ENCODE measurements around the gene FAM118A. TPM values are rescaled to one million over a fixed set of nuclear protein-coding genes. Genes with fewer than 3 reads are reported as not detected.

The FAM118A gene
- total and polyA plus RNA-seq, 9 of the 15 experiments (the other 6 are each of a cell fraction or from before 2014, with no cell fraction given), result 17.0 to 223 (median 59.4) TPM

GRCh38 chr22:45317551-45318167, 7.9 kb downstream of the FAM118A start:
- in situ Hi-C loops (cut with MboI), result no loop called here
- WGBS (ENCODE audit: insufficient coverage, low coverage, missing lambda C conversion rate), result 75% methylated on average over 16 of the region's 19 CpGs
- no peak overlapping the region for H2AFZ ChIP-seq (ENCODE audit: low read depth, low read length)
- H4K20me1 ChIP-seq (replicated peaks; ENCODE audit: control insufficient read depth, insufficient read depth, low read length), result peaks cover 25% of the 10 kb centered on the region; the same call in 1 of the 2 replicates
- peaks cover 98% of the 10 kb centered on the region for H3K79me2 ChIP-seq (ENCODE audit: control insufficient read depth, insufficient read depth, low read length)
- H3K9me1 ChIP-seq (ENCODE audit: control insufficient read depth, insufficient read depth, low read length), result peaks cover 7% of the 10 kb centered on the region
- peaks cover 15 to 60% of the 10 kb centered on the region in 2 experiments for H3K4me1 ChIP-seq (replicated peaks in 1 of 2; ENCODE audit: control insufficient read depth in 2 of 2, insufficient read depth in 2 of 2, low read length in 2 of 2)
- H3K27me3 ChIP-seq (ENCODE audit: control insufficient read depth in 2 of 2, insufficient read depth in 2 of 2, low read length in 2 of 2), result no peaks in the 10 kb centered on the region
- DNase-seq (ENCODE audit: extremely low read depth in 1 of 4, low spot score in 3 of 4), result no peak
- FAIRE-seq, result no peak
- H3K27ac ChIP-seq (ENCODE audit: extremely low read depth, low read depth, low read length), result no peak overlapping the region
- ChIA-PET CTCF (ENCODE audit: low intra/inter-chr PET ratio) (no interaction called here), POLR2A (no interaction called here)
- no peak for ATAC-seq
- BruUV-seq (replicated peaks), result no TSS peak
- H3K36me3 ChIP-seq (ENCODE audit: control insufficient read depth, insufficient read depth, low read length), result peaks cover 52% of the 10 kb centered on the region
- H3K9me3 ChIP-seq (replicated peaks; ENCODE audit: control insufficient read depth, insufficient read depth, low read depth, low read length), result no peaks in the 10 kb centered on the region
- no peak overlapping the region for H3K4me3 ChIP-seq
- no peak overlapping the region for H3K4me2 ChIP-seq (ENCODE audit: insufficient read depth, low read length)
- intact Hi-C loops (cut with micrococcal nuclease), result no loop called here
- no peak for TF ChIP-seq HEY1 (CRISPR knock-in tag; IDR thresholded peaks at IDR 0.05; ENCODE audit: borderline replicate concordance)
- no peak for TF ChIP-seq SMC3 (conservative IDR thresholded peaks at IDR 0.05; ENCODE audit: insufficient read depth, low read depth, low read length)
- no peak for TF ChIP-seq CEBPG (CRISPR knock-in tag; IDR thresholded peaks at IDR 0.05)
- TF ChIP-seq CEBPG (tag; conservative IDR thresholded peaks at IDR 0.05 in 1 of 2, IDR thresholded peaks at IDR 0.05 in 1 of 2), result 0 out of 4 replicates have a peak, but pooled peaks of 1 of the 2 experiments have one; percentile 1
- TF ChIP-seq NBN (IDR thresholded peaks at IDR 0.05; ENCODE audit: low read depth), result no peak
- TF ChIP-seq KAT8 (IDR thresholded peaks at IDR 0.05; ENCODE audit: low read depth), result no peak
- TF ChIP-seq, protein P1, sequence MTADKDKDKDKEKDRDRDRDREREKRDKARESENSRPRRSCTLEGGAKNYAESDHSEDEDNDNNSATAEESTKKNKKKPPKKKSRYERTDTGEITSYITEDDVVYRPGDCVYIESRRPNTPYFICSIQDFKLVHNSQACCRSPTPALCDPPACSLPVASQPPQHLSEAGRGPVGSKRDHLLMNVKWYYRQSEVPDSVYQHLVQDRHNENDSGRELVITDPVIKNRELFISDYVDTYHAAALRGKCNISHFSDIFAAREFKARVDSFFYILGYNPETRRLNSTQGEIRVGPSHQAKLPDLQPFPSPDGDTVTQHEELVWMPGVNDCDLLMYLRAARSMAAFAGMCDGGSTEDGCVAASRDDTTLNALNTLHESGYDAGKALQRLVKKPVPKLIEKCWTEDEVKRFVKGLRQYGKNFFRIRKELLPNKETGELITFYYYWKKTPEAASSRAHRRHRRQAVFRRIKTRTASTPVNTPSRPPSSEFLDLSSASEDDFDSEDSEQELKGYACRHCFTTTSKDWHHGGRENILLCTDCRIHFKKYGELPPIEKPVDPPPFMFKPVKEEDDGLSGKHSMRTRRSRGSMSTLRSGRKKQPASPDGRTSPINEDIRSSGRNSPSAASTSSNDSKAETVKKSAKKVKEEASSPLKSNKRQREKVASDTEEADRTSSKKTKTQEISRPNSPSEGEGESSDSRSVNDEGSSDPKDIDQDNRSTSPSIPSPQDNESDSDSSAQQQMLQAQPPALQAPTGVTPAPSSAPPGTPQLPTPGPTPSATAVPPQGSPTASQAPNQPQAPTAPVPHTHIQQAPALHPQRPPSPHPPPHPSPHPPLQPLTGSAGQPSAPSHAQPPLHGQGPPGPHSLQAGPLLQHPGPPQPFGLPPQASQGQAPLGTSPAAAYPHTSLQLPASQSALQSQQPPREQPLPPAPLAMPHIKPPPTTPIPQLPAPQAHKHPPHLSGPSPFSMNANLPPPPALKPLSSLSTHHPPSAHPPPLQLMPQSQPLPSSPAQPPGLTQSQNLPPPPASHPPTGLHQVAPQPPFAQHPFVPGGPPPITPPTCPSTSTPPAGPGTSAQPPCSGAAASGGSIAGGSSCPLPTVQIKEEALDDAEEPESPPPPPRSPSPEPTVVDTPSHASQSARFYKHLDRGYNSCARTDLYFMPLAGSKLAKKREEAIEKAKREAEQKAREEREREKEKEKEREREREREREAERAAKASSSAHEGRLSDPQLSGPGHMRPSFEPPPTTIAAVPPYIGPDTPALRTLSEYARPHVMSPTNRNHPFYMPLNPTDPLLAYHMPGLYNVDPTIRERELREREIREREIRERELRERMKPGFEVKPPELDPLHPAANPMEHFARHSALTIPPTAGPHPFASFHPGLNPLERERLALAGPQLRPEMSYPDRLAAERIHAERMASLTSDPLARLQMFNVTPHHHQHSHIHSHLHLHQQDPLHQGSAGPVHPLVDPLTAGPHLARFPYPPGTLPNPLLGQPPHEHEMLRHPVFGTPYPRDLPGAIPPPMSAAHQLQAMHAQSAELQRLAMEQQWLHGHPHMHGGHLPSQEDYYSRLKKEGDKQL (CRISPR knock-in tag; IDR thresholded peaks at IDR 0.05; ENCODE audit: borderline replicate concordance), result no peak
- no peak for TF ChIP-seq CEBPB (tag; IDR thresholded peaks at IDR 0.05)
- TF ChIP-seq PRPF4 (IDR thresholded peaks at IDR 0.05; ENCODE audit: insufficient read depth, low read depth, low read length, poor library complexity, severe bottlenecking), result no peak
- TF ChIP-seq HDAC2 (IDR thresholded peaks at IDR 0.05), result 0 out of 2 replicates have a peak, but pooled peaks have one; percentile 18
- TF ChIP-seq CXXC5 (CRISPR knock-in tag; IDR thresholded peaks at IDR 0.05), result no peak
- H3K9ac ChIP-seq (ENCODE audit: insufficient read depth in 1 of 2, low read depth in 2 of 2, low read length in 2 of 2), result peak overlapping the region in 1 of 2 experiments; percentile 40; a peak in 2 of 4 replicates

Measured in K562 (cell line).